ENCODE results near the gene GDF11.

GDF11 gene

DNA sequence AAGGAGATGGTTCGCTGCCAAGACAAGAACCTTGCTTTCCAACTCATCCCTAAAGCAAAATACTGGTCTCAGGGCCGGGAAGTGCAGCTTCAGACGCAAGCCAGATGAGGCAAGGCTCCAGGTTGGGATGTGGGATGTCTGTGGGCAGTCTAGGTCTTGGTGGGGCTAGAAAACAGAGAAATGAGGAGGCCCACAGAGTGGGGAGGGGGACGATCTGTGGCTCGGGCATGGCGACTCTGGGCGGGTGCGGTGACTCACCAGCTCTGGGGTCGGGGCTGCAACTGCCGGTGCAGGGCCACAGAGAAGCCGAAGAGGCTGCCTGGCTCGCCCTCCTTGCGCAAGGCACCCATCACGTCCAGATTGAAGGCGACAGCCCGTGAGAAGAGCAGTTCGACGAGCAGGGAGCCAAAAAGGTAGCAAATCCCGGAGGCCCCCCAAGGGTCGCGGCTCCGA, 35.7 kb upstream of the GDF11 start:
- peak overlapping the region; percentile 49 for H3K4me3 ChIP-seq (replicated peaks; ENCODE audit: low read depth, low read length)
- TF ChIP-seq, protein P1, sequence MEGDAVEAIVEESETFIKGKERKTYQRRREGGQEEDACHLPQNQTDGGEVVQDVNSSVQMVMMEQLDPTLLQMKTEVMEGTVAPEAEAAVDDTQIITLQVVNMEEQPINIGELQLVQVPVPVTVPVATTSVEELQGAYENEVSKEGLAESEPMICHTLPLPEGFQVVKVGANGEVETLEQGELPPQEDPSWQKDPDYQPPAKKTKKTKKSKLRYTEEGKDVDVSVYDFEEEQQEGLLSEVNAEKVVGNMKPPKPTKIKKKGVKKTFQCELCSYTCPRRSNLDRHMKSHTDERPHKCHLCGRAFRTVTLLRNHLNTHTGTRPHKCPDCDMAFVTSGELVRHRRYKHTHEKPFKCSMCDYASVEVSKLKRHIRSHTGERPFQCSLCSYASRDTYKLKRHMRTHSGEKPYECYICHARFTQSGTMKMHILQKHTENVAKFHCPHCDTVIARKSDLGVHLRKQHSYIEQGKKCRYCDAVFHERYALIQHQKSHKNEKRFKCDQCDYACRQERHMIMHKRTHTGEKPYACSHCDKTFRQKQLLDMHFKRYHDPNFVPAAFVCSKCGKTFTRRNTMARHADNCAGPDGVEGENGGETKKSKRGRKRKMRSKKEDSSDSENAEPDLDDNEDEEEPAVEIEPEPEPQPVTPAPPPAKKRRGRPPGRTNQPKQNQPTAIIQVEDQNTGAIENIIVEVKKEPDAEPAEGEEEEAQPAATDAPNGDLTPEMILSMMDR (IDR thresholded peaks at IDR 0.05; ENCODE audit: low read length, missing control alignments) = no peak
- DNase-seq (ENCODE audit: low read depth) = no peak

DNA sequence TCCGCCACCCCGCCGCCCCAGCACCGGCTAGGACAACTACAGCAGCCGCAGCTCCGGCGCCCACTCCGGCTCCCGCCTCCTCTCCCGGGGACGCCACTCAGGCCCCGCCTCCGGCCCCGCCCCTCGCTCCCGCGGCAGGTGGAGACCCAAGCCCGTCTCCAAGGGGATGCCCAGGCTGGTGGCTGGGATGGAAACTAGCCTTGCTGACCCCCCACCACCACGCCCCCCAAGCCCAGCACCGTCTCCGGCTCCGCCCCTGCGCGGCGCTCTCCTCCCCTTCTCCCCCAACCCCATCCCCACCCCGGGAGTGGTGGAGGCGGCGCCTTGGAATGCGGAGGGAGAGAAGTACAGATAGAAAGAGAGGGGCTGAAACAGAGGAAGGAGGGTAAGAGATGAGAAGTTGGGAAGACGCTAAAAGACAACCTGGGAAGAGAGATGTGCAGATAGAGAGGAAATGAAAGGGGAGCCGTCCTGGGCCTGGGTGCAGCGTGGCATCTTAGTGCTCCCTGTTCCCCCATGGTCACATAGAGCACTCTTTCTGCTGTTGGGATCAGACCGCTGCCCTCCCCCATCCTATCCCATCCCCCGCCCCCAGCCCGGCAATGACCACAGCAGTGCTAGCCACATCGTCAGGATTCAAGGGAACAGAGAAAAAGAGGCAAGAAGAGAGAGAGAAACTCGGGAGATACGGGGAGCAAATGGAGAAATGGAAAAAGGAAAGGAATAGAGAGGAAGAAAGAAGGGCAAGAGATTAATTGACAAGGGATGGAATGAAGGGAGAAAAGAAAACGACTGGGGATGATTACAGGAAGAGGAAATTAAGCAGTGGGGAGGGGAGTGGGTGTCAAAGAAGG, 34.9 kb upstream of the GDF11 start, which contains the start of gene ITGA7:
Gene ITGA7, minus strand, starts transcription at position 64 of the 854 bp plus-strand sequence. CDS start 222 bp downstream, outside the sequence.
- TF ChIP-seq, protein P1 (IDR thresholded peaks at IDR 0.05; ENCODE audit: low read length, missing control alignments) = no peak
- DNase-seq (ENCODE audit: low read depth) = no peak
- peak within 1 kb of the TSS; percentile 49 for H3K4me3 ChIP-seq (replicated peaks; ENCODE audit: low read depth, low read length)

DNA sequence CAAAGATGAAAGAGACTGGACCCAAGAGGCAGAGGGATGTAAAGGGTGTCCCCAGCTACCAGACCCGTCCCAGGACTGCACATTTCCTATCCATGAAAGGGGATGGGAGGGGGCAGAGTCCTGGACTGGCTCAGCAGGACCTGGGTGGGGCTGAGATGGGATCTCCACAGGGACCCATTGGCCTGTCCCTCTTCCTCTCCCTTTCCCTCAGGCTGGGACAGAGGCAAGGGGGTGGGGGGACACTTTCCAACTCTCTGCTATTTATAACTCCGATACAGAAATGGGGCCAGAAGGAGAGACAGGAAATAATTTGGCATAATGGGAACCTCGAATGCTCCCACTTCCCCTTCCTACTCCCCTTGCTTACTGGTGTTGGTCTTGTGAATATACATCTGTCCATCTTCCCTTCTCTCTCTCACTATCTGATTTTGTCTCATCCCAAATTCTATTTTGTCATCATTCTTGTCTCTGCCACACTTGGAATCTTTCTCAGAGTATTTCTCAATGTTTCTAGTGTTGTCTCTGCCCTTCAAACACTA, 34.2 kb upstream of the GDF11 start:
- DNase-seq (ENCODE audit: low read depth) = no peak
- TF ChIP-seq, protein P1 (IDR thresholded peaks at IDR 0.05; ENCODE audit: low read length, missing control alignments) = no peak
- no peak overlapping the region for H3K4me3 ChIP-seq (replicated peaks; ENCODE audit: low read depth, low read length)

DNA sequence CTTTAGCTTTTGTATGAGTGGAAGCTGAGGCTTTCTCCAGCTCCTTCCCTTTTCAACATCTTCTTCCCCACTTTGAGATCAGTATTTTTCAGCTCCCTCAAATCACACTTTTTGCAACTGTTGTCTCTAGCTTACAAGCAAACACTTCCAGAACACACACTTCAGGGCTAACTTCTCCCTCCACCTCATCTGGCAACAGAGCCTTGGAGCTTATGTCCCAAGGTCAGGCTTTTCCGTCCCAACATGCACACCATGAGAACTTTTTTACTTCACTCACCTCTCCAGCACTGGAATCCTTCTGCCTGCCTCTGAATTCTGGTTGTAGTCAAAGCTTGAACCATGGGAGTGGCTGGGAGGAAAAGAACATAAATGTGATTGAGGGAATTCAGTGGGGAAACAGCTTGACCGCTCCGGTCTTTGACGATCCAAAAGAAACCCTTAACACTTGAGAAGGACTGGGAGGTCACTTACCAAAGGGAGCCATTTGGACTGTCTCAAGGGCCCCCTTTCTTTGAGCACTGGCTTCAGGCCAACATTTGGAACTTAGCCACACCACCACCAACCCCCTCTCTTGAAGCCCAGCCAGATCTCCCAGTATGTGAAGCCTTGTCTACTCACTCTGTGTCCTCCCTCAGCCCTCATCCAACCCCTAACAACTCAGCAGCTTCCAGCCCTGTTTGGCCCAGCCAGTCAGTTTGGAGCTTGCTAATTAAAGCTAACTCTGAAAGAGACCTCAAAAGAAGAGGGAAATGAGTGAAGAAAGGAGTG, 31.0 kb upstream of the GDF11 start:
- TF ChIP-seq, protein P1 (IDR thresholded peaks at IDR 0.05; ENCODE audit: low read length, missing control alignments) = no peak
- no peak overlapping the region for H3K4me3 ChIP-seq (replicated peaks; ENCODE audit: low read depth, low read length)
- no peak for DNase-seq (ENCODE audit: low read depth)

DNA sequence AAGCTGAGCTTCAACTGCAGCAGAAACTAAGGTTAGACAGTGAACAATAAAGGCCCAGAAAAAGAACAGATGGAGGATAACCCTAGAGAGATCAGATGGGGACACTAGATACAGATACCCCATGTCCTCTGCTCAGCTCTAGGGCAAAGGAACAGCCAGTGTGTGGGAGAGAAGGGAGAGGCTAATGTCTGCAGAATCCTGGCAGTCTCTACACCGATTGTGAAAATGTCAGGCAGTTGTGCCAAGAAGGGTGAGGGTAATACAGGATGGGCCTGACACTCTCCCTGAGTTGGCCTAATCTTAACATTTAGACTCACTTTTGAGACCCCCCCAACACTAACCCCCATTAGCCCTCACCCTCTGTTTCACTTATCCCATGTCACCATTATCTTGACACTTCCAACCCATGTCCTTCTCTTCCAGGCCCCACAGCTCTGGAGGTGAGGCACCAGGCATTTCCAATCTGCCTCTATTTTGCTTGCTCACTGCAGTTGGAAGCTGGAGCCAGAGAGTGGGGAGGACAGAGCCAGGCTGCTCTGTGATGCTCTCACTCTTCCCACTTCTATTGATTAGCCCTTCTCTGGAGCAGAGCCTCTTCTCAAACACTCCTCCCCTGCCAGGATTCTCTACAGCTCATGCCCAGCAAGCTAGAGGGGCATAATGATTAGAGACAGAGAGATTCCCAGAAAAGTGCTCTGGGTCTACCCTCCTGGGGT, 30.1 kb upstream of the GDF11 start:
- TF ChIP-seq, protein P1 (IDR thresholded peaks at IDR 0.05; ENCODE audit: low read length, missing control alignments) = no peak
- peak; percentile 59 for DNase-seq (ENCODE audit: low read depth)
- H3K4me3 ChIP-seq (replicated peaks; ENCODE audit: low read depth, low read length) = no peak overlapping the region

DNA sequence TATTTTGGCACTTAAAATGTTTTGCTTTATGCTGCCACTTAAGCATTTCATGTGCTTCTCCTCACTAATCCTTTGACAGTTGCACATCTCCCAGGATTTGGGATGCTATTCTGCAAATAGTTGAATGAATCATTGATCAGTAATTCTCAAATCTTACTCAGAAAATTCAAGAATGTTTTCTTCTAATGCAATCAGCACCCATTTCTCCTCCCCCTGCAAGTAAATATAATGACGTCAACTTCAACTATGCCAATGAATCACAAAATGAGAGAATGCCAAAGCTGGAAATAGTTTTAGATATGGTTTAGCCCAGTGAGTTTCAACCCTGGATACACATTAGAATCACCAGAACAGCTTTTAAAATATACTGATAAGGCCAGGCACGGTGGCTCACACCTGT, 29.2 kb upstream of the GDF11 start:
- DNase-seq (ENCODE audit: low read depth) = peak; percentile 86
- no peak overlapping the region for H3K4me3 ChIP-seq (replicated peaks; ENCODE audit: low read depth, low read length)
- TF ChIP-seq, protein P1 (IDR thresholded peaks at IDR 0.05; ENCODE audit: low read length, missing control alignments) = no peak

Measured in fibroblast of pulmonary artery (primary cell).